Epithelial cell of esophagus (primary cell): ENCODE measurements around the gene TRPM8.

ENCODE experiments used
- DNase-seq: peaks from one replicate; pipeline ENCODE4 v3.0.0; 2010; ENCODE audit warnings: low read depth
- H3K4me3 ChIP-seq: 2 replicates; pipeline ENCODE4 v1.5.1; 2011; ENCODE audit warnings: mild to moderate bottlenecking, low read length, control low read depth
- CTCF ChIP-seq: IDR thresholded peaks from 2 replicates; pipeline ENCODE4 v1.5.1; 2011; ENCODE audit warnings: low read depth, mild to moderate bottlenecking, low read length, control low read depth, inconsistent platforms; ENCODE audit not compliant: insufficient read depth; ENCODE audit errors: missing control alignments

The TRPM8 gene

GRCh38 chr2:233972941-233973575 is 55.9 kb downstream of the TRPM8 start:
- no peak for TF ChIP-seq CTCF
- no peak overlapping the region for H3K4me3 ChIP-seq

GRCh38 chr2:233973786-233974185 is 56.6 kb downstream of the TRPM8 start:
- no peak overlapping the region for H3K4me3 ChIP-seq
- DNase-seq = no peak
- no peak for TF ChIP-seq CTCF

More at GRCh38 chr2:233972941-233973575, 55.9 kb downstream of the TRPM8 start:
- peak; percentile 85 for DNase-seq

GRCh38 chr2:233974530-233975071 is 57.4 kb downstream of the TRPM8 start:
- no peak for TF ChIP-seq CTCF
- H3K4me3 ChIP-seq = no peak overlapping the region
- DNase-seq = peak; percentile 84

- DNase-seq = no peak
- no peak for TF ChIP-seq CTCF
These were observed 58.9 kb downstream of the TRPM8 start for GRCh38 chr2:233976087-233976486.

GRCh38 chr2:233976690-233977294 is 59.6 kb downstream of the TRPM8 start:
- peak; percentile 63 for TF ChIP-seq CTCF
- peak; percentile 77 for DNase-seq
- H3K4me3 ChIP-seq = no peak overlapping the region

More at GRCh38 chr2:233976087-233976486, 58.9 kb downstream of the TRPM8 start:
- no peak overlapping the region for H3K4me3 ChIP-seq

- H3K4me3 ChIP-seq = no peak overlapping the region
- no peak for DNase-seq
These were observed 60.2 kb downstream of the TRPM8 start for GRCh38 chr2:233977296-233977837.

More at GRCh38 chr2:233977296-233977837, 60.2 kb downstream of the TRPM8 start:
- TF ChIP-seq CTCF = no peak
